WTC11 (cell line): ENCODE measurements around the gene IL1R1. TPM values are rescaled to one million over a fixed set of nuclear protein-coding genes. Genes with fewer than 3 reads are reported as not detected.

Experiments used
- ATAC-seq: fragments of 200-7000 bp; cut with Tn5 transposase; 2 replicates; pipeline ENCODE4 v1.10.0; 2021; ENCODE audit warnings: mild to moderate bottlenecking, moderate library complexity
- CTCF ChIA-PET: fragments of 300-600 bp; sonication (Branson Sonifier 250); formaldehyde crosslinking; loops from one replicate; lab custom pipeline; 2021; ENCODE audit warnings: antibody characterized with exemption; lab: Charles Lee
- POLR2A ChIA-PET: fragments of 350-600 bp; sonication (Branson Sonifier 250); formaldehyde crosslinking; loops from one replicate; lab custom pipeline; 2021; ENCODE audit warnings: antibody characterized with exemption; lab: Charles Lee
- DNase-seq: peaks from one replicate; pipeline ENCODE4 v3.0.0; 2021; ENCODE audit warnings: low spot score
- H3K27ac Mint-ChIP-seq: 2 replicates; pipeline ENCODE4 v1.8.0; 2021; ENCODE audit warnings: mixed read lengths
- H3K27me3 Mint-ChIP-seq: 2 replicates; pipeline ENCODE4 v1.8.0; 2021; ENCODE audit warnings: low read depth, mild to moderate bottlenecking, moderate library complexity, mixed read lengths
- H3K36me3 Mint-ChIP-seq: 2 replicates; pipeline ENCODE4 v1.8.0; 2021; ENCODE audit warnings: mixed read lengths
- H3K4me1 Mint-ChIP-seq: 2 replicates; pipeline ENCODE4 v1.8.0; 2022; ENCODE audit warnings: mixed read lengths
- H3K4me3 Mint-ChIP-seq: 2 replicates; pipeline ENCODE4 v1.8.0; 2021; ENCODE audit warnings: mild to moderate bottlenecking, moderate library complexity, mixed read lengths
- H3K9me3 Mint-ChIP-seq: 2 replicates; pipeline ENCODE4 v1.8.0; 2021; ENCODE audit warnings: mixed read lengths
- CBFB ChIP-seq: sonication (generic); formaldehyde crosslinking; IDR thresholded peaks from 2 replicates; pipeline ENCODE4 v1.8.1; 2022; ENCODE audit warnings: mild to moderate bottlenecking, low read depth, missing genetic modification reagents
- CREB1 ChIP-seq: sonication (generic); formaldehyde crosslinking; IDR thresholded peaks from 2 replicates; pipeline ENCODE4 v1.8.0; 2023; ENCODE audit warnings: mild to moderate bottlenecking, missing genetic modification reagents
- FOXJ3 ChIP-seq: sonication (generic); formaldehyde crosslinking; IDR thresholded peaks from 2 replicates; pipeline ENCODE4 v1.9.0; 2021; ENCODE audit warnings: missing genetic modification reagents, mild to moderate bottlenecking, borderline replicate concordance
- IRF2 ChIP-seq: sonication (generic); formaldehyde crosslinking; IDR thresholded peaks from 2 replicates; pipeline ENCODE4 v1.8.0; 2022; ENCODE audit warnings: low read depth, missing genetic modification reagents, borderline replicate concordance
- MYBL2 ChIP-seq: sonication (generic); formaldehyde crosslinking; IDR thresholded peaks from 2 replicates; pipeline ENCODE4 v1.8.1; 2023; ENCODE audit warnings: mild to moderate bottlenecking, moderate library complexity, missing genetic modification reagents
- NR2C2 ChIP-seq: sonication (generic); formaldehyde crosslinking; IDR thresholded peaks from 2 replicates; pipeline ENCODE4 v1.8.0; 2022; ENCODE audit warnings: mild to moderate bottlenecking, missing genetic modification reagents
- NR3C1 ChIP-seq: sonication (generic); formaldehyde crosslinking; conservative IDR thresholded peaks from 2 replicates; pipeline ENCODE4 v1.8.1; 2023; ENCODE audit warnings: low read depth, mild to moderate bottlenecking, missing genetic modification reagents
- PRRX2 ChIP-seq: fragments of 250-450 bp; sonication (Bioruptor Pico); IDR thresholded peaks from 2 replicates; pipeline ENCODE4 v1.8.0; 2021; ENCODE audit warnings: mild to moderate bottlenecking
- RELA ChIP-seq: sonication (generic); formaldehyde crosslinking; IDR thresholded peaks from 2 replicates; pipeline ENCODE4 v1.8.1; 2022; ENCODE audit warnings: missing genetic modification reagents, mild to moderate bottlenecking, borderline replicate concordance
- SOX15 ChIP-seq: fragments of 250-450 bp; sonication (Bioruptor Pico); IDR thresholded peaks from 2 replicates; pipeline ENCODE4 v1.9.0; 2021; ENCODE audit warnings: mild to moderate bottlenecking
- TEAD1 ChIP-seq: sonication (generic); formaldehyde crosslinking; IDR thresholded peaks from 2 replicates; pipeline ENCODE4 v1.8.0; 2022; ENCODE audit warnings: mild to moderate bottlenecking, missing genetic modification reagents
- ZNF121 ChIP-seq: sonication (generic); formaldehyde crosslinking; IDR thresholded peaks from 2 replicates; pipeline ENCODE4 v1.8.0; 2023; ENCODE audit warnings: missing genetic modification reagents
- ZNF138 ChIP-seq: sonication (generic); formaldehyde crosslinking; conservative IDR thresholded peaks from 2 replicates; pipeline ENCODE4 v1.8.1; 2022; ENCODE audit warnings: mild to moderate bottlenecking, moderate library complexity, missing genetic modification reagents
- total RNA-seq: library from RNA; stranded (reverse); gene quantifications from 3 replicates; pipeline ENCODE4 v1.2.3, GENCODE V29; 2021
- TF ChIP-seq, protein P1 (sequence below): sonication (generic); formaldehyde crosslinking; conservative IDR thresholded peaks from 2 replicates; pipeline ENCODE4 v1.8.1; 2022; ENCODE audit warnings: mild to moderate bottlenecking, missing genetic modification reagents
- TF ChIP-seq, protein P2 (sequence below): sonication (generic); formaldehyde crosslinking; IDR thresholded peaks from 2 replicates; pipeline ENCODE4 v1.8.1; 2022; ENCODE audit warnings: low read depth, mild to moderate bottlenecking, moderate library complexity, missing genetic modification reagents, borderline replicate concordance
- TF ChIP-seq, protein P3 (sequence below): sonication (generic); formaldehyde crosslinking; IDR thresholded peaks from 2 replicates; pipeline ENCODE4 v1.8.1; 2022; ENCODE audit warnings: mild to moderate bottlenecking, missing genetic modification reagents, moderate library complexity, borderline replicate concordance
- TF ChIP-seq, protein P4 (sequence below): sonication (generic); formaldehyde crosslinking; IDR thresholded peaks from 2 replicates; pipeline ENCODE4 v1.8.0; 2022; ENCODE audit warnings: mild to moderate bottlenecking, missing genetic modification reagents
- TF ChIP-seq, protein P5 (sequence below): sonication (generic); formaldehyde crosslinking; IDR thresholded peaks from 2 replicates; pipeline ENCODE4 v1.8.0; 2022; ENCODE audit warnings: missing genetic modification reagents
- TF ChIP-seq, protein P6 (sequence below): sonication (generic); formaldehyde crosslinking; IDR thresholded peaks from 2 replicates; pipeline ENCODE4 v1.8.1; 2023; ENCODE audit warnings: mild to moderate bottlenecking, missing genetic modification reagents

IL1R1 gene
- total RNA-seq, 1 experiment from 2014 or later = 0.37 TPM

DNA sequence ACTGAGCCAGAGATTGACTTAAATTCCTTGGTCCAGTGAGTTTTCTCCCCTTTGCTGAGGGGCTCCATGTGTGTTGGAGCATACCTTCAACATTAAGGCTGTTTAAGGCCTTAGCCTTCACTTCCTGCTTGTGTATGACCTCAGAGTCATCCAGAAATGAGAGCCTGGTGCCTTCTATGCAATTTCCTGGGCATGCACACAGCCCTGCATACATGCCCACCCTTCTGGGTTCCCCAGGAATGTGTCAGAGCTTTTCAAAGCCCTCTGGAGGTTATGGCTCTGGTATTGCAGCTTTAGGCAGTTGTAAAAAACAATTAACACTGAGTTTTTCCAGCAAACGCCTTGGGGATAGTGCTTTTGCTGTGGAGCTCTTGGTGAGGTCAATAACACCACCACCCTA lies 16.7 kb downstream of the IL1R1 start:
- peak; percentile 52; the same call in 1 of the 2 replicates for ATAC-seq
- Mint-ChIP-seq H3K27ac (no peak overlapping the region), H3K27me3 (no peaks in the 10 kb centered on the region), H3K4me3 (no peak overlapping the region), H3K4me1 (peaks cover 7% of the 10 kb centered on the region), H3K36me3 (no peaks in the 10 kb centered on the region), H3K9me3 (no peaks in the 10 kb centered on the region)
- DNase-seq = no peak
- no peak for TF ChIP-seq TEAD1
- TF ChIP-seq, protein P1, sequence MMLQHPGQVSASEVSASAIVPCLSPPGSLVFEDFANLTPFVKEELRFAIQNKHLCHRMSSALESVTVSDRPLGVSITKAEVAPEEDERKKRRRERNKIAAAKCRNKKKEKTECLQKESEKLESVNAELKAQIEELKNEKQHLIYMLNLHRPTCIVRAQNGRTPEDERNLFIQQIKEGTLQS (CRISPR knock-in tag) = no peak
- no peak for TF ChIP-seq FOXJ3
- TF ChIP-seq, protein P2, sequence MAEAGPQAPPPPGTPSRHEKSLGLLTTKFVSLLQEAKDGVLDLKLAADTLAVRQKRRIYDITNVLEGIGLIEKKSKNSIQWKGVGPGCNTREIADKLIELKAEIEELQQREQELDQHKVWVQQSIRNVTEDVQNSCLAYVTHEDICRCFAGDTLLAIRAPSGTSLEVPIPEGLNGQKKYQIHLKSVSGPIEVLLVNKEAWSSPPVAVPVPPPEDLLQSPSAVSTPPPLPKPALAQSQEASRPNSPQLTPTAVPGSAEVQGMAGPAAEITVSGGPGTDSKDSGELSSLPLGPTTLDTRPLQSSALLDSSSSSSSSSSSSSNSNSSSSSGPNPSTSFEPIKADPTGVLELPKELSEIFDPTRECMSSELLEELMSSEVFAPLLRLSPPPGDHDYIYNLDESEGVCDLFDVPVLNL (CRISPR knock-in tag) = no peak
- TF ChIP-seq, protein P3, sequence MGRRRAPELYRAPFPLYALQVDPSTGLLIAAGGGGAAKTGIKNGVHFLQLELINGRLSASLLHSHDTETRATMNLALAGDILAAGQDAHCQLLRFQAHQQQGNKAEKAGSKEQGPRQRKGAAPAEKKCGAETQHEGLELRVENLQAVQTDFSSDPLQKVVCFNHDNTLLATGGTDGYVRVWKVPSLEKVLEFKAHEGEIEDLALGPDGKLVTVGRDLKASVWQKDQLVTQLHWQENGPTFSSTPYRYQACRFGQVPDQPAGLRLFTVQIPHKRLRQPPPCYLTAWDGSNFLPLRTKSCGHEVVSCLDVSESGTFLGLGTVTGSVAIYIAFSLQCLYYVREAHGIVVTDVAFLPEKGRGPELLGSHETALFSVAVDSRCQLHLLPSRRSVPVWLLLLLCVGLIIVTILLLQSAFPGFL (CRISPR knock-in tag) = no peak
- TF ChIP-seq NR3C1 (CRISPR knock-in tag) = no peak
- TF ChIP-seq SOX15 (CRISPR knock-in tag) = no peak
- TF ChIP-seq CBFB = no peak
- no peak for TF ChIP-seq CREB1 (CRISPR knock-in tag)
- TF ChIP-seq, protein P4, sequence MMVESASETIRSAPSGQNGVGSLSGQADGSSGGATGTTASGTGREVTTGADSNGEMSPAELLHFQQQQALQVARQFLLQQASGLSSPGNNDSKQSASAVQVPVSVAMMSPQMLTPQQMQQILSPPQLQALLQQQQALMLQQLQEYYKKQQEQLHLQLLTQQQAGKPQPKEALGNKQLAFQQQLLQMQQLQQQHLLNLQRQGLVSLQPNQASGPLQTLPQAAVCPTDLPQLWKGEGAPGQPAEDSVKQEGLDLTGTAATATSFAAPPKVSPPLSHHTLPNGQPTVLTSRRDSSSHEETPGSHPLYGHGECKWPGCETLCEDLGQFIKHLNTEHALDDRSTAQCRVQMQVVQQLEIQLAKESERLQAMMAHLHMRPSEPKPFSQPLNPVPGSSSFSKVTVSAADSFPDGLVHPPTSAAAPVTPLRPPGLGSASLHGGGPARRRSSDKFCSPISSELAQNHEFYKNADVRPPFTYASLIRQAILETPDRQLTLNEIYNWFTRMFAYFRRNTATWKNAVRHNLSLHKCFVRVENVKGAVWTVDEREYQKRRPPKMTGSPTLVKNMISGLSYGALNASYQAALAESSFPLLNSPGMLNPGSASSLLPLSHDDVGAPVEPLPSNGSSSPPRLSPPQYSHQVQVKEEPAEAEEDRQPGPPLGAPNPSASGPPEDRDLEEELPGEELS (CRISPR knock-in tag) = no peak
- TF ChIP-seq PRRX2 = no peak
- no peak for TF ChIP-seq RELA (CRISPR knock-in tag)
- no peak for TF ChIP-seq ZNF138 (CRISPR knock-in tag)
- TF ChIP-seq, protein P5, sequence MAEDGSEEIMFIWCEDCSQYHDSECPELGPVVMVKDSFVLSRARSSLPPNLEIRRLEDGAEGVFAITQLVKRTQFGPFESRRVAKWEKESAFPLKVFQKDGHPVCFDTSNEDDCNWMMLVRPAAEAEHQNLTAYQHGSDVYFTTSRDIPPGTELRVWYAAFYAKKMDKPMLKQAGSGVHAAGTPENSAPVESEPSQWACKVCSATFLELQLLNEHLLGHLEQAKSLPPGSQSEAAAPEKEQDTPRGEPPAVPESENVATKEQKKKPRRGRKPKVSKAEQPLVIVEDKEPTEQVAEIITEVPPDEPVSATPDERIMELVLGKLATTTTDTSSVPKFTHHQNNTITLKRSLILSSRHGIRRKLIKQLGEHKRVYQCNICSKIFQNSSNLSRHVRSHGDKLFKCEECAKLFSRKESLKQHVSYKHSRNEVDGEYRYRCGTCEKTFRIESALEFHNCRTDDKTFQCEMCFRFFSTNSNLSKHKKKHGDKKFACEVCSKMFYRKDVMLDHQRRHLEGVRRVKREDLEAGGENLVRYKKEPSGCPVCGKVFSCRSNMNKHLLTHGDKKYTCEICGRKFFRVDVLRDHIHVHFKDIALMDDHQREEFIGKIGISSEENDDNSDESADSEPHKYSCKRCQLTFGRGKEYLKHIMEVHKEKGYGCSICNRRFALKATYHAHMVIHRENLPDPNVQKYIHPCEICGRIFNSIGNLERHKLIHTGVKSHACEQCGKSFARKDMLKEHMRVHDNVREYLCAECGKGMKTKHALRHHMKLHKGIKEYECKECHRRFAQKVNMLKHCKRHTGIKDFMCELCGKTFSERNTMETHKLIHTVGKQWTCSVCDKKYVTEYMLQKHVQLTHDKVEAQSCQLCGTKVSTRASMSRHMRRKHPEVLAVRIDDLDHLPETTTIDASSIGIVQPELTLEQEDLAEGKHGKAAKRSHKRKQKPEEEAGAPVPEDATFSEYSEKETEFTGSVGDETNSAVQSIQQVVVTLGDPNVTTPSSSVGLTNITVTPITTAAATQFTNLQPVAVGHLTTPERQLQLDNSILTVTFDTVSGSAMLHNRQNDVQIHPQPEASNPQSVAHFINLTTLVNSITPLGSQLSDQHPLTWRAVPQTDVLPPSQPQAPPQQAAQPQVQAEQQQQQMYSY (CRISPR knock-in tag) = no peak
- TF ChIP-seq ZNF121 (CRISPR knock-in tag) = no peak
- no peak for TF ChIP-seq MYBL2 (CRISPR knock-in tag)
- TF ChIP-seq, protein P6, sequence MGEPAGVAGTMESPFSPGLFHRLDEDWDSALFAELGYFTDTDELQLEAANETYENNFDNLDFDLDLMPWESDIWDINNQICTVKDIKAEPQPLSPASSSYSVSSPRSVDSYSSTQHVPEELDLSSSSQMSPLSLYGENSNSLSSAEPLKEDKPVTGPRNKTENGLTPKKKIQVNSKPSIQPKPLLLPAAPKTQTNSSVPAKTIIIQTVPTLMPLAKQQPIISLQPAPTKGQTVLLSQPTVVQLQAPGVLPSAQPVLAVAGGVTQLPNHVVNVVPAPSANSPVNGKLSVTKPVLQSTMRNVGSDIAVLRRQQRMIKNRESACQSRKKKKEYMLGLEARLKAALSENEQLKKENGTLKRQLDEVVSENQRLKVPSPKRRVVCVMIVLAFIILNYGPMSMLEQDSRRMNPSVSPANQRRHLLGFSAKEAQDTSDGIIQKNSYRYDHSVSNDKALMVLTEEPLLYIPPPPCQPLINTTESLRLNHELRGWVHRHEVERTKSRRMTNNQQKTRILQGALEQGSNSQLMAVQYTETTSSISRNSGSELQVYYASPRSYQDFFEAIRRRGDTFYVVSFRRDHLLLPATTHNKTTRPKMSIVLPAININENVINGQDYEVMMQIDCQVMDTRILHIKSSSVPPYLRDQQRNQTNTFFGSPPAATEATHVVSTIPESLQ (CRISPR knock-in tag) = no peak
- no peak for TF ChIP-seq NR2C2 (CRISPR knock-in tag)
- TF ChIP-seq IRF2 = no peak
- CTCF ChIA-PET = interaction anchor here (1.3 to 1.5 kb wide), 2 partner anchors 139 to 153 kb away, joined by 5 read pairs; no protein-coding TSS in a partner anchor
- POLR2A ChIA-PET = interaction anchor here (1.0 kb wide), 1 partner anchor 10 kb away, joined by 3 read pairs; no protein-coding TSS in a partner anchor
